ENCODE measurements around the gene MFAP3L.
"Not testable (repeated sequence)": the region's sequence is repeated elsewhere in the genome, so short reads cannot be mapped to it uniquely, and the experiment has no call there.

The MFAP3L gene

DNA sequence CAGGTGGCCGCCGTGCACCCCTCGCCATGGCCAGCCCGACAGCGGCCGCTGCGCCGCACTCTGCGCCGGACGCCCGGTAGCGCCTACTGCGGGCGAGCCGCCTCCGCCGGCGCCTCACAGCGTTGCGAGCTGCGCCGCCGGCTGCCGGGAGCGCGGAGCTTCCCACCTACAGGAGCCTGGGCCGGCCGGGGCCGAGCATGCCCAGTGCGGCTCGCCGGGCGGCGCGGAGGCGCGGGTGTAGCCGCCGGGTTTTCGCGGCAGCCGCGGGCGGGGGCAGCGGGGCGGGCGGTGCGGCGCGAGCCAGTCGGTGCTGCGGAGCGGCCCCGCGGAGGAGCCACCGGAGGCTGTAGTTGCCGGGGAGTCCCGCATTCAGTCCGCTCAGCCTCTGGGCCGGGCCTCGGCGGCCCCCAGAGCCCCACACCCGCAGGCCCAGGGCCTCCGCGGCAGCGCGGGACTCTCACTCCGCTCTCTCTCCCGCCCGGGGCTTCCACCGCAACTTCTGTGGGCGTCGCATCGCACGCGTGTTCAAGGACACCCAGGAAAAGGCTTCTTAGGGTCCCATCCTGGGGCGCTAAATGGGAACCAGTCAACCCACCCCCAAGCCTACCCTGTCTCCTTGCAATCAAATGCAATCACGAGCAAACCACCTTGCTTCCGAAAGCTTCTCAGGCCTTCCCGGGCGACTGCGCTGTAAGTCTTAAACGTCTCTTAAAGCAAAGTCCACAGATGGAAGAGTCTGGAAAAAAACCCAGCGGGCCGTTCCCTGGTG, at the start of gene MFAP3L:
Gene MFAP3L (minus strand): TSS at position 143 of the 769 bp plus-strand sequence. CDS start 20,518 bp downstream, outside the sequence.
- DNase-seq: peak; percentile 85

DNA sequence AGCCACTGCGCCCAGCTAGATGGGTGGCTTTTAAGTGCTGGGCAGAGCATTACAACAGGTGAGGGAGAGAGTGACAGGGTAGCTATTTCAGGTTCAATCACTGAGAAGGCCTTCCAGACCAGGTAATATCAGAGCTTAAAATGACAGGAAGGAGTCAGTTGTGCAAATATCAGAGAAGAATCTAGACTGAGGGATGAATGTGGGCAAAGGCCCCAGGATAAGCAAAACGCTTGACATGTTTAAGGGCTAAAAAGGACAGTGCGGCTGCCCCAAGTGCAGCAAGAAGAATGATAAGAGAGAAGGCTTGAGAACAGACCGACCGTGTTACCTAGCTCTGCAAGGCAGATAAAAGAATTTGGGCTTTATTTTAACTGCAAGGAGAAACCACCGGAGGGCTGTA, 45.0 kb upstream of the MFAP3L start:
- DNase-seq: no peak

DNA sequence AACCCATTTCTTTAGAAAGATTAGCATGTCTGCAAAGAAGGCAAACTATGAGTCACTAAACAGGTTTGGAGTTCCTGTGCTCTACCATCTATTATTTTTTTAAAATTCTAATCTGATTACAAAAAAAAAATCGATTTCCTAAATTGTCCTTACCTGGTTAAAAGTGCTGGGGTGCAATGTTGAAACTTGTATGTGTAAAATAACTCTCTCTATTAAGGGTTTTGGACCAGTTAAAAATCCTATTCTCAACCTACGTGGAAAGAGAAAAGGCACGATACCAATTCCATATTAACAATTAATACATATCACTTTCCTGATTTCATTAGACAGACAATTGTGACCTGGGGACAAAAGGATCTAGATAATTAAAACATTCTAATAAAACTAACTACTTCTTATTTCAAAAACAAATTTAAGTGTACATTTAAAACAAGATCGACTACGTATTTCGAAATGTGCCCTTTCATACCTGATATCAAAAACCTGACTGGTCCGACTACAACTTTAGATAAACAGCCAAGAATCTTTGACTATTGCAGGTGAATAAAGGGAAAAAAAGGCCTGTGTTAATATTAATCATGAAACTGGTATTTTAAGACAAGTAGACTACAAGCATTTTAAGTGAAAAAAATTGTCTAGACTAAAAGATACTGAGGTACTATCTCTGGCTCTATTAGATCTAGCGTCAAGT, 42.4 kb upstream of the MFAP3L start:
- no peak for DNase-seq

DNA sequence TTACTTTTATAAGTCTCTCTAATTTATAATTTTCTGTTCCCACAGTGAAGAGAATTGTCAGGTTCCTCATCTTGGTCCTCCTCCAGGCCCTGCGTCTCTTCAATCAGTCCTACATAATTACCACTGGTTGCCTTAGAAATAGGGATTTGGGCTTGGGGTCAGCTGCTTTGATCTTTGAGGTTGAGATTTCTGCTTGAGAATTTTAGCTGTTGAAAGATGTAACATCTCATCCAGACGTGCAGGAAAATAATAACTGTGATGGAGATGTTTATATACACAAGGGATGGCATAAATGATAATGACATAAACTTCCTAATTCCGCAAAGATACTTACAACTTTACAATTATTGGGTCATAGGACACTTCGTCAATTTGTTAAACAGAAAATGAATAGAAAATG, 33.2 kb upstream of the MFAP3L start:
- no peak for DNase-seq

DNA sequence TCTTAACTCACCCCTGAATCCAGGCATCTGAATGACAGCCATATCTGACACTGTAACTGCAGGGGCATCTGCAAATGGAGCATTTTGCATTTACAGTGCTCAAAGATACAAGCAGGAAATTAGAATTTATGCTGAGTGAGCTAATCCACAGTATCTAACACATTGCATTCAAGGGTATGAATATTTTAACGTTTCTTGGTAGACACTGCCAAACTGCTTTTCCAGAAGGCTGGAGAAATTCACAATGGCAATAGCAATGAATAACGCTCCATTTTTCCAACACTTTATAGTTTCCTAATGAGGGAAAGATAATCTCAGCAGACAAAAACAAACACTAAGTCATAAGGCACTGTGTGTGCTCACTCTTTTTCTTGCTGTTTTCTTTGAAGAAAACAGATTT, 32.6 kb upstream of the MFAP3L start:
- DNase-seq: no peak

DNA sequence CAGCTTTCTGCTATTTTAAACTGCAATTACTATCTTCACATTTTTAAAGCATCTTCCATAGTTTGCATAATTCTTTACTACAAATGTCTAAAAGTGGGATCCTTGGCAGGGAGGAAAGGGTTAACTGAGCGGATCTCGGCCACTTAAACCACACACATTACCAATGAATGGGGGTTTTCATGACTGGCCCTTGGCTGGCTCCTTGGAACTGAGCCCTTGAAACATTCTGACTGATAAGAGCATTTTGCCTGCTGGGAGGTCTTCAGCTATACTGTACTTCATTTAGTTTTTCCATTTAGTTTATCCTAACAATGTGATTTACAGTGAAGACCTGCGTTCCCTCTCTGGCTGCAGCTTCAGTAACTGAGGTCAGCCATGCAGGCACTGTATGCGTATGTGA, 31.7 kb upstream of the MFAP3L start:
- no peak for DNase-seq

DNA sequence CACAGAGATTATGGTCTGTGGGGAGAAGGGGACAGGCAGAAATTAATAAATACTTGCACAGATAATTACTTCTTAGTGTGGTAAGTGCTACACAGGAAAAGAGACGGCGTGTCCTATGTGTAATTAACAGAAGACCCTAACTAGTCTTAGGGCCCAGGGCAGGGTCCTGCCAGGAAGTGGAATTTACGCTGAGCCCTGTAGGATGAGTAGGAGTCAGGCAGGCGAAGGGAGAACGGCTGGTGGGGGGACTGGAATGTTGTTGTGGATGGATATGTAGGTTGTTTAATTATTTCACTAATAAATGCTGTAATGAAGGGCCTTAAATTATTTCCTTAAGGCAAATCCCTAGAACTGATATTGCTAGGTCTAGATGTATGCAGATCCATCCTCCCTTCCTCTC, 26.7 kb upstream of the MFAP3L start:
- no peak for DNase-seq

DNA sequence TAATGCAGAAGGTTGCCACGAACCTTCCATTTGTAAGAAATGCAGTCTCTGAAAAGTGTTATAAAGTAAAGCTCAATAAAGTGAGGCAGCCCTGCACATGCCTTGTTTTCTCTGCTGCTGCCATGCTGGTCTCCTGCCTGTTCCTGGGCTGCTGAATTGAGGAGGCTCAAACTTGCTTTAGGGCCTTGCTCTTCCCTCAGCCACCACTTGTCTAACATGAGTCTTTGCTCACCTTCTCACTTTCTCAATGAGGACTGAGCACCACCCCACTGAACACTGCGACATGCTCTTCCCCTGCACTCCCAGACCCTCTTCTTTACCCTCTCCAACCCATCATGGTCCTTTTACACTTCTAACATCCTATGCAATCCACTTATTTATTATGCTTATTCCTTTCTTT, 25.2 kb upstream of the MFAP3L start:
- no peak for DNase-seq

DNA sequence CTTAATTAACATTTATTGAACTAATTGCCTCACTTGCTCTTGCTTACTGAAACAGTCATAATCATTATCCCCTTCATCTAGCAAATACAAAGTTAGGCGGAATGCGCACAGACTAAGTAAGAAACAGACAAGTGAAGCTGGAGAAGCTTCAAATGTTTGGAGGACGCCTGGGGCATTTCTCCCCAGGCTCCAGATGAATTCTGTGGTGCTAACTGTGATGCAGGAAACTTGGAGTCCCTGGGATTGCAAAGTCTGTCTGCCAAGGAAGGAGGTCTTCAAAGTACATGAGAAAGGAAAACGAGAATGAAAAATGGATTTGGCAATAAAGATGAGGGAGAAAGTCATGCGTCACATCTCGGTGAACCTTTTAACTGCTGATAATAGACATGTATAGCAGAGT, 23.6 kb upstream of the MFAP3L start:
- no peak for DNase-seq

DNA sequence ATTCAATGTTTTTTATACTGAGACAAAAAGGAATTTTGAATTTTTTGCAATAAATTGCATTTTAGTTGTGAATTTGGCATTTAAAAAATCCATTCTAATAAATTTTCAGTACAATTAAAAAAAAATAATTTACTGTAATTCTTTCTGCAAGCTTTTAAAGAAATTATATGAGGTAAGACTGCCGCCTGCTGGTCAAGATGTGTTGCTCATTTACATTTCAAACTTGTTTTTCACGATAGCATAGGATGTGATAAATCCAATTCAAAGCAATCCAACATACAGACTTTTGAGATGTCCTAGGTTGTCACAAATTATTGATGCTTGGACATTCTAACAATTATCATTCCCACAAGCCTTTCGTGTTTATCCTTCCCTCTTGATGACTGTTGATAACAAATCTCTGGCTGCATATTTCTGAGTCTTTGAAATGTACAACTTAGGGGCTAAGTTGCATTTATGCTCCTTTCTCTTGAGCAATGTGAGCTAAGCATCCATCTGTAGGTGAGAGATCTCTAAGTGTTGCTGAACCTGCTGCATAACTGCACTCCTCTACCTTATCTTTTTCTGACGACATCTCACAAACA, 21.7 kb upstream of the MFAP3L start:
- DNase-seq: no peak

DNA sequence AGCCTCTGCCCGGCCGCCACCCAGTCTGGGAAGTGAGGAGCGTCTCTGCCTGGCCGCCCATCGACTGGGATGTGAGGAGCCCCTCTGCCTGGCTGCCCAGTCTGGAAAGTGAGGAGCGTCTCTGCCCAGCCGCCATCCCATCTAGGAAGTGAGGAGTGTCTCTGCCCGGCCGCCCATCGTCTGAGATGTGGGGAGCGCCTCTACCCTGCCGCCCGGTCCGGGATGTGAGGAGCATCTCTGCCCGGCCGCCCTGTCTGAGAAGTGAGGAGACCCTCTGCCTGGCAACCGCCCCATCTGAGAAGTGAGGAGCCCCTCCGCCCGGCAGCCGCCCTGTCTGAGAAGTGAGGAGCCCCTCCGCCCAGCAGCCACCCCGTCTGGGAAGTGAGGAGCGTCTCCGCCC, 20.0 kb upstream of the MFAP3L start:
- not testable (repeated sequence) for DNase-seq

DNA sequence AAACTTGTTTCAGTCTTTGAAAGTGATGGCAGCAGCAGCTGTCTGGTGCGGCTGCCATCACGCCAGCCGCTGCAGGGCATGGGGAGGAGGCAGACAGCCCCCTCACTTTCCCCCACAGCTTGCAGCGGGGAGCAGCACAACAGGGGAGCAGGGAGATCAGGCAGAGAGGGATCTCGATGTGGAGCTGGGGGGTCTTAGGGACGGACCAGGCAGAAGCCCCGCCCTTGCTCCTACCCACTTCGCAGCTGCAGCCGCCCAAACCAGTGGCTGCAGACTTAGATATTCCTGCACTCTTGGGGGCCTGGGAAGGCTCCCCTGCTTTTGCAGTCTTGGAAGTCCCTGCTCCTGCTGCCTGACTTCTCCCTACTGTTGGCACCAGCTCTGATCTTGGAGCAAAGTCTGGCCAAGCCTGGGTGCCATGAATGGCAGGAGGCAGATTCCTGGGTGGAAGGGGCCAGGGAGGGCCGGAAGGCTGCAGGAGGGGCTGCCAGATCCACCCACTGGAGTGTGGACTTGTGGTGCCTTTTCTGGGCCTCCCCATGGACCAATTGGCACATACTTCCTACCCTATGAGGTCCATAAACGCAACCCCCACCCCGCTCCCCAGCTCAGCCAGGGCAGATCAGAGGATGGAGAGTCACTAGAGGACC, 14.0 kb upstream of the MFAP3L start:
- DNase-seq: no peak

DNA sequence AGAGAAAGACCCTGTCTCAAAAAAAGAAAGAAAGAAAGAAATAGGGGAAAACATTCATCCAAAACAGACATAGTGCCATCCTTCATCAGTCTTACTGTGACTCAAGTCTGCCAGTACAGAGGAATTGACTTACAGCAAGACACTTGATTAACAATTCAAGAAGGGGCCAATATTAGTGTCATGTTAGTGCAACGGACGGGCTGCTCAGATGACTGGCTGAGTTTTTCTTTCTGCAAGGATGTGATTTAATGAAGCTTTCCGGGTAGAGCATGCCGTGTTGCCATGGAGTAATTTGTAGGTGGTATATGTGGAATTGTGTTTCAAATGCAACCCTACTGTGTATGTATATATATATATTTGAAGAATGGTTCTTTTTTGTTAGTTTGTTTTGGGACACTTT, 12.6 kb upstream of the MFAP3L start:
- DNase-seq: no peak

DNA sequence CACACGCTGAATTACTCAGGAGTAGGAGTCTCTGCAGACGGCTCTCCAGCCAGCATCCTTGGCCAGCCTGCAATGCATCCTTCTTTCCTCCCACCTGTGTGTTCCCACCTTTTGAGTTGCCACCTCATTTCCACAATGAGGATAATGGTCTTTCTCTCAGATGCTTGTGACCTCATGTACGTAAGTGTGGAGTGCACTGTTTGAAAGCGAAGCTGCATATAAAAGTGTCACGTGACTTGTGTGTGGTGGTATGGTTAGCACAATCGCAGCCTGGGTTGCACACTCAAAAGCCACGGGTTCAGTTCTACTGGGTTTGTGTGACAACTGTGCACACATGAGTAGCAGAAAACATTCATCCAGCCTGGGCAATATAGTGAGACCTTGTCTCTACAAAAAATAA, 12.0 kb upstream of the MFAP3L start:
- no peak for DNase-seq

DNA sequence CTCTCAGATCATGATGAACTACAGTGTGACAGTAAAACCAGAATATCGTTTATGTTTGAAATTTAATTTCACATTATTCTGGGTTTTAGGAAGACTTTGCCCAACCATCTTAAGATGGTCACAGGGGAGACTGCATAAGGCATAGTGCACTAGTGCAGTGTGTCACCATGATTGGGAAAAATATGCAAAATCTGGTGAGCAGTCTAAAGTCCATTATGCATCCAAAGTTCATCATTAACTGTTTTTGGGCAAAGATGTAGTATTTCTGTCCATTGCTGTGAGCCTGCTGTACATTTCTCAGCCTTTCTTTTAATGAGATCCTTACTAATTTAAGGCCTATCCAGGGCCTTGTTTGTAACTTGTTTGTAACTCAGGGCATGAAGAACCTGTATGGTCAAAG, 11.3 kb upstream of the MFAP3L start:
- no peak for DNase-seq

DNA sequence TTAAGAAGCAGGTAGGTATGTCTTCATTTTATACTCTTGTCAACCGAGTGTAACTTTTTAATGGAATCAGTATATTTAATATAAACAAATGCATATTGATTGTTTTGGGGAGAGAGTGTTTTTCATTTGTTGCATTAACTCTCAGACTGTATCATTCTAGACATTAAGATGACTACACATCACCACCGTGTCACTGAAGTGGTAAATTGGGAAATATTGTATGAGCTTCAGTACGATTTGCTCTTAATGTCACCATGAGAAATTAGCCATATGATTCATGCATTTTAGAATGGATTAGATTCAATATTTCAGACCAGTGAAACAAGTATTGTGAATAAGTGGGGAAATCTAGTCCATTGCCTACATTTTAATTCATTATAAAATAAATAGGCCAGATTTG, 9.7 kb upstream of the MFAP3L start:
- DNase-seq: no peak

DNA sequence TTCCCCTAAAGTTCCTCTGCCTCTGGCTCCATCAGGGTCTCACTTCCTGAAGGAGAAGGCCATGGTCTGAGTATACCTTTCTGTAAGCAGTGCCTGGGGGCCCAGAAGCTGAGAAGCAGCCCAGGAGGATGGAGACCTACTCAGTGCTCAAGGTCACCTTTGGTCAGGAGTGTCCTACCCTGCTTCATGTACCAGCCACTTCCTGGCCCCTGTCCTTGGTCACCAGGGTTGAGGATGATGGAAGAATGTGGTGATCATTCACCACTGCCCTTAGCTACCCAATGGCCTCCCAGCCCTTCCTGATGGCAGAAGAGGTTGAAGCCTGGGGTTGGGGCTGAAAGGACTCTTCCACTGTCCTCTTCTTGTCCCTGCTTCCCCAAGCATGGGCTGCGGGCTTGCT, 9.0 kb upstream of the MFAP3L start:
- DNase-seq: no peak

DNA sequence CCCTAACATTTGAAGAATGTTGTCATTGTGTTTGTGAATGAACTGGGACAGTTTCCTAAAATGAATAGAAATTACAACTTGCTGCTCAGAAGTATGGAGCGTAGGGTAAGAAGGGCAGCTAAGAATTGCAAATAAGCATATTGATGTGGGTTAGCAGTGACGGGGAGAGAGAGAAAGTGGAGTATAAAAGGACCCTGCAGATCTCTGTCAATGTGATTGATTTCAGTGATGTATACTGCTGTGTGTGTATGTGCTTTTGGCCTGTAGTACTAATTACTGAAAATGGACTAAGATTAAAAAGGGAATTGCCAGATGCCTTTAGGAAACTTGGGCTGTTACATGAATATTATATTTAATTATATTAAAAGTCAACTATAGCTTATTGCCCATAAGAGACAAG, 7.8 kb upstream of the MFAP3L start:
- no peak for DNase-seq

DNA sequence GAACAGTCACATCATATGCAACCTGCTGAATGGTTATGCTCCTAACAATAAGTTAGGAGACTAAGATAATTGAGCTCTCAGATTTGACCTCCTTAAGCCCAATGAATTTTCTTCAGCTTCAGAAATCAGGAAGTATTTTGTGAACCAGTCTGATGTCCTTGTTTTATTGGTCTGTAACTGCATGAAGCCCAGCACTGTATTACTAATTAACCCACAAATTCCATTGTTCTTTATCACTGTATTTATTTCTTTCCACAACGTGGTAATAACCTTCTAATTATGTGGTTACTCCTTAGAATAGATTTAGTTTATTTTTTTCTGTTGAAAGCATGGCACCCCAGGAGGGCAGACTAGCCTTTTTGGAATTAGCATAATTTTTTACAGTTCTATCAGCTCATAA, 3.9 kb upstream of the MFAP3L start:
- no peak for DNase-seq

DNA sequence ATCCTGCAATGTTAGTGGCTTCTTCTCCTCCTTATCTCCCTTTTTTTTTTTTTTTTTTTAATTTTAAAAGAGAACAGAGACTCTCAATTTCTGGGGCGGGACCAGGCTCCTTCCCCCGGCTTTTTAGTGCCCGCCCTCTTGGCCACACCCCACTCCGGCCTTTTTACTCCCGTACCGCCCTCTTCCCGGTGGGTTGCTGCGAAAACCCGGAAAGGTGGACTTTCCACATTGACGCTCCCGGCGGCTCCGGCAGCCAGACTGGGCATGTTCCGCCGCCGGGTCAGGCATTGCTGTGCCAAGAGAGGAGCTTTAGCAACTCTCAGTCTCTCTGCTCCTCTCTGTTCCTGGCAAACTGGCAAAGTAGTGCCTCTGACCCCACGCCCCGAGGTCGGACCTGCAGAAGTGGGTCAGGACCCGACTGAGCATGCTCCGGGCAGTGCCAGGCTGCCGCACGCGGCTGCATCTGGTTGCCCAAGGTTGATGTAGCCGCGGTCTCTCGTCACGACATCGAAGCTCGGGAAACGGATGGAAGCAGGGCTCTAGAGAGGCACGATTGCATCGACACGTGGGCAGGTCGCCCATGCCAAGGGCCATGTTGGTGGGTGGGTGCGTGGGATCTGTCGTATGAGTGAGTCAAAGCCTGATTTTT, 1.1 kb upstream of the MFAP3L start:
- peak; percentile 86 for DNase-seq

DNA sequence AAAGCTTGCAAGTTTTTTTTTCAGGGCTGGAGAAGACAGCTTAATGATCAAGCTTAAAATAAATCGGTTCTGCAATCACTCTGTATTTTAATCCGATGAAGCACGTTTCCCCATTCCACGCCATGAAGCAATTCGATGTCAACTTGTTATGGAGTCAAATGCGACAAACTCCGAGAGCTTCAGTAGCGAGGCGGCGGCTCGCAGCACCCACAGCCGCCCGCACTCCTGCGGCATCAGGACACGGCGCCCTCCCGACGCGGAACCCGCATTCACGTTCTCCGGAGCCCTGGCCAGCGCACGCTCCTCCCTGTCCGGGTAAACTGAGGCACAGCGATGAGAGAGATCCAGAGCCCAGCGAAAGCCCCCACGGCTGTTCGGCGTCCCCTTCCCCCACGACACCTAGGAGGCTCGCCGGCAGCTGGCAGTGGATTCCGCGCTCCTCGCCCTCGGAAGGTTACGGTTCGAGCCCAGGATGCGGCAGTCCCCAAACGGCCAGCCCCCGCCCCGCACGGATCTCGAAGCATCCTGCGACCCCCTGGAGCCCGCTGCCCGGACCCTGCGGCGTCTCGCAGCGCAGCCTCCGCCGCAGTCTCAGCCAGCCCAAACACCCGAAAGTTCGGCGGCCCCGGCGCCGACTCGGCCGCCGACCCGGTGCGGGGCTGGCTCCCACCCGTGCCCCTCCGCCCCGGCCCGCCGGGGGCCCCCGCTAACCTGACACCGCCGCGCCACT, 507 bp downstream of the MFAP3L start:
- DNase-seq: no peak

DNA sequence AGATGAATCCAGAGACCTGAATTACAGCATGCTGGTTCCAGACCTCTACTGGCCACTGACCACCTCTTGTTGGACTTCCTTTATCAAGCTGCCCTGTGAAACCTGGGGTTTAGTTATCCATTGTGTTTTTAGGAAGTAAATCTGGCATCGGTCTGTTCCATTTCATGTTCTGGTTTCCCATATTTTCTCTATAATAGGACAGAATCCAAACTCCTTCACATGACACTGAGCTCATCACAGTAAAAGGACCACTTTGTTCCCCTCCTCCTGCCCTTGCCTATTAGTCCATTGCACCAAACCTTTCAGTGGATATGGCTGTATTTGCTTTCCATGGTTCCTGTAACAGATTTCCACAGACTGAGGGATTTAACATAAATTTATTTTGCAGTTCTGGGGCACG, 4.0 kb downstream of the MFAP3L start:
- DNase-seq: no peak

DNA sequence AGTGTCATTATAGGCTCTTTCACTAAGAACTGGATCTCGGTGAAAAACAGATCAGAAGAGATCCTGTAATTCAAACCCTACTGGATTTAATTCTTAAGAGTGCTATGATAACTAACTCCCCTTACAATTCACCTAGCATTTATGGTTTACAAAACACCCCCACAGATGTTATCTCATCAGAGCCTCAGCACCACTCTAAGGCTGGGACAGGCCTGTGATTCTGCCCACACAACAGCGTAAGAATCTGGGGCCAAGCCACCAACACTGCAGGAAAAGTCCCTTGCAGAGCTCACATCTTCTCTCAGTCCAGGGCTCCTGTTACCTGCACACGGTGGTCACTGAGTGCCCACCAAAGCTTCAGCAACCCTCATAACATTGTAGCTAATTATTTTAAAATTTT, 8.9 kb downstream of the MFAP3L start:
- DNase-seq: no peak

Data from CD4-positive, alpha-beta T cell treated with Interferon gamma for 1 hour (primary cell).